Astrocyte (in vitro differentiated cells and primary cell): ENCODE data around the gene ZDHHC22. TPM values are rescaled to one million over a fixed set of nuclear protein-coding genes. Genes with fewer than 3 reads are reported as not detected.

Experiments used
- DNase-seq: peaks from one replicate; pipeline ENCODE4 v3.0.0-alpha.2; 2010; ENCODE audit warnings: low read depth
- FAIRE-seq: peaks from 2 replicates; lab custom pipeline; 2011; peaks lifted over from hg19 to GRCh38; lab: Jason Lieb, UNC
- H2AFZ ChIP-seq: 2 replicates; pipeline ENCODE4 v1.6.0; 2012; ENCODE audit warnings: low read depth, low read length, inconsistent platforms
- H3K27ac ChIP-seq: 2 replicates; pipeline ENCODE4 v1.5.1; 2011; ENCODE audit warnings: low read depth, low read length, inconsistent platforms
- H3K27me3 ChIP-seq: 2 replicates; pipeline ENCODE4 v1.6.0; 2011; ENCODE audit warnings: low read length, inconsistent platforms; ENCODE audit not compliant: insufficient read depth
- H3K36me3 ChIP-seq: 2 replicates; pipeline ENCODE4 v1.5.1; 2011; ENCODE audit warnings: low read length, inconsistent platforms; ENCODE audit not compliant: insufficient read depth
- H3K4me1 ChIP-seq: 2 replicates; pipeline ENCODE4 v1.5.1; 2011; ENCODE audit warnings: low read length, inconsistent platforms; ENCODE audit not compliant: insufficient read depth
- H3K4me2 ChIP-seq: 2 replicates; pipeline ENCODE4 v1.6.0; 2012; ENCODE audit warnings: low read length, inconsistent platforms
- H3K4me3 ChIP-seq: 2 replicates; pipeline ENCODE4 v1.5.1; 2011; ENCODE audit warnings: low read depth, mild to moderate bottlenecking, low read length, inconsistent platforms; ENCODE audit not compliant: insufficient read depth
- H3K79me2 ChIP-seq: 2 replicates; pipeline ENCODE4 v1.6.0; 2012; ENCODE audit warnings: mild to moderate bottlenecking, low read length, inconsistent platforms; ENCODE audit not compliant: insufficient read depth
- H3K9ac ChIP-seq: 2 replicates; pipeline ENCODE4 v1.6.0; 2012; ENCODE audit warnings: mild to moderate bottlenecking, low read length, inconsistent platforms
- H3K9me3 ChIP-seq: 2 replicates; pipeline ENCODE4 v1.5.1; 2012; ENCODE audit warnings: low read depth, mild to moderate bottlenecking, low read length, inconsistent platforms; ENCODE audit not compliant: insufficient read depth
- H4K20me1 ChIP-seq: 2 replicates; pipeline ENCODE4 v1.6.0; 2012; ENCODE audit warnings: low read length, inconsistent platforms; ENCODE audit not compliant: insufficient read depth
- H3K27ac Mint-ChIP-seq: one replicate; pipeline ENCODE4 v1.8.0; 2021; ENCODE audit warnings: mild to moderate bottlenecking, mixed read lengths; ENCODE audit not compliant: unreplicated experiment
- H3K27me3 Mint-ChIP-seq: one replicate; pipeline ENCODE4 v1.8.0; 2021; ENCODE audit warnings: low read depth, mixed read lengths; ENCODE audit not compliant: unreplicated experiment
- H3K36me3 Mint-ChIP-seq: one replicate; pipeline ENCODE4 v1.8.0; 2021; ENCODE audit warnings: low read depth, mixed read lengths; ENCODE audit not compliant: unreplicated experiment
- H3K4me1 Mint-ChIP-seq: one replicate; pipeline ENCODE4 v1.8.0; 2021; ENCODE audit warnings: low read depth, mixed read lengths; ENCODE audit not compliant: unreplicated experiment
- H3K4me3 Mint-ChIP-seq: one replicate; pipeline ENCODE4 v1.8.0; 2021; ENCODE audit warnings: mild to moderate bottlenecking, moderate library complexity, mixed read lengths; ENCODE audit not compliant: unreplicated experiment
- H3K9me3 Mint-ChIP-seq: one replicate; pipeline ENCODE4 v1.8.0; 2021; ENCODE audit warnings: mild to moderate bottlenecking, mixed read lengths; ENCODE audit not compliant: unreplicated experiment
- CTCF ChIP-seq: IDR thresholded peaks from 2 replicates; pipeline ENCODE4 v1.5.1; 2011; ENCODE audit warnings: low read depth, mild to moderate bottlenecking, inconsistent platforms, low read length, moderate library complexity; ENCODE audit not compliant: insufficient read depth
- EZH2 ChIP-seq: IDR thresholded peaks from 2 replicates; pipeline ENCODE4 v1.6.1; 2012; ENCODE audit warnings: mild to moderate bottlenecking, low read length, inconsistent platforms; ENCODE audit not compliant: insufficient read depth
- total RNA-seq: library from RNA; stranded (reverse); gene quantifications from 2 replicates; pipeline ENCODE4 v1.2.1, GENCODE V29; 2021

The ZDHHC22 gene
- total RNA-seq, 1 donor from 2014 or later, result 0.52 TPM

GRCh38 chr14:77170045-77170444 is 28.5 kb upstream of the ZDHHC22 start:
- no peak for DNase-seq
- H3K36me3 ChIP-seq, result no peaks in the 10 kb centered on the region
- H4K20me1 ChIP-seq, result no peaks in the 10 kb centered on the region
- peaks cover 5% of the 10 kb centered on the region for H3K27me3 ChIP-seq
- FAIRE-seq, result no peak
- Mint-ChIP-seq H3K4me1 (no peaks in the 10 kb centered on the region), H3K9me3 (peaks cover 7% of the 10 kb centered on the region), H3K36me3 (no peaks in the 10 kb centered on the region), H3K27ac (no peak overlapping the region), H3K4me3 (no peak overlapping the region), H3K27me3 (no peaks in the 10 kb centered on the region)
- no peak overlapping the region for H3K9ac ChIP-seq
- H3K27ac ChIP-seq, result no peak overlapping the region
- no peak for TF ChIP-seq CTCF
- TF ChIP-seq EZH2, result no peak
- no peaks in the 10 kb centered on the region for H3K9me3 ChIP-seq
- H3K4me3 ChIP-seq, result no peak overlapping the region
- peaks cover 6% of the 10 kb centered on the region for H3K4me1 ChIP-seq
- no peak overlapping the region for H2AFZ ChIP-seq
- H3K79me2 ChIP-seq, result no peaks in the 10 kb centered on the region
- H3K4me2 ChIP-seq, result no peak overlapping the region

GRCh38 chr14:77161011-77161410 is 19.4 kb upstream of the ZDHHC22 start:
- Mint-ChIP-seq H3K4me3 (no peak overlapping the region), H3K27ac (peak overlapping the region; percentile 7), H3K9me3 (no peaks in the 10 kb centered on the region), H3K4me1 (peaks cover 3% of the 10 kb centered on the region), H3K27me3 (peaks cover 10% of the 10 kb centered on the region), H3K36me3 (no peaks in the 10 kb centered on the region)
- H4K20me1 ChIP-seq, result no peaks in the 10 kb centered on the region
- H3K4me2 ChIP-seq, result no peak overlapping the region
- peaks cover 6% of the 10 kb centered on the region for H3K4me1 ChIP-seq
- H3K27ac ChIP-seq, result no peak overlapping the region
- H3K9me3 ChIP-seq, result no peaks in the 10 kb centered on the region
- TF ChIP-seq CTCF (no peak), EZH2 (no peak)
- peaks cover 7% of the 10 kb centered on the region for H3K27me3 ChIP-seq
- H3K36me3 ChIP-seq, result no peaks in the 10 kb centered on the region
- H2AFZ ChIP-seq, result no peak overlapping the region
- DNase-seq (no peak), FAIRE-seq (no peak)
- H3K9ac ChIP-seq, result no peak overlapping the region
- H3K4me3 ChIP-seq, result no peak overlapping the region
- H3K79me2 ChIP-seq, result no peaks in the 10 kb centered on the region

GRCh38 chr14:77158882-77159255 is 17.3 kb upstream of the ZDHHC22 start:
- Mint-ChIP-seq H3K27me3 (peaks cover 18% of the 10 kb centered on the region), H3K4me3 (no peak overlapping the region), H3K27ac (no peak overlapping the region), H3K36me3 (no peaks in the 10 kb centered on the region), H3K4me1 (peaks cover 3% of the 10 kb centered on the region), H3K9me3 (no peaks in the 10 kb centered on the region)
- H3K9ac ChIP-seq, result no peak overlapping the region
- peaks cover 6% of the 10 kb centered on the region for H3K4me1 ChIP-seq
- TF ChIP-seq EZH2 (no peak), CTCF (no peak)
- H3K36me3 ChIP-seq, result no peaks in the 10 kb centered on the region
- no peaks in the 10 kb centered on the region for H4K20me1 ChIP-seq
- FAIRE-seq (no peak), DNase-seq (no peak)
- H3K79me2 ChIP-seq, result no peaks in the 10 kb centered on the region
- no peak overlapping the region for H3K4me3 ChIP-seq
- H3K4me2 ChIP-seq, result peak overlapping the region; percentile 78
- peaks cover 20% of the 10 kb centered on the region for H3K27me3 ChIP-seq
- H2AFZ ChIP-seq, result peak overlapping the region; percentile 66
- H3K27ac ChIP-seq, result no peak overlapping the region
- H3K9me3 ChIP-seq, result no peaks in the 10 kb centered on the region
